H1 (cell line): ENCODE data around the gene NIPAL3.

Experiments
- EP300 ChIP-seq, 2 experiments: IDR thresholded peaks; 1 replicate in 1 of 2; 2 replicates in 1 of 2; pipeline ENCODE4 v1.6.1; 2011 to 2012; ENCODE audit warnings: low read depth in 2 of 2, low read length in 2 of 2, mild to moderate bottlenecking in 2 of 2, borderline replicate concordance in 1 of 2, inconsistent platforms in 1 of 2, moderate library complexity in 1 of 2
- POLR2AphosphoS5 ChIP-seq: IDR thresholded peaks from 2 replicates; pipeline ENCODE4 v1.6.1; 2011; ENCODE audit warnings: low read depth, low read length
- ZNF274 ChIP-seq: IDR thresholded peaks from 2 replicates; pipeline ENCODE4 v1.7.0; 2012; ENCODE audit warnings: low read length, borderline replicate concordance; ENCODE audit errors: extremely low read depth

- TF ChIP-seq ZNF274 (no peak), EP300 (IDR thresholded peaks at IDR 0.05; ENCODE audit: borderline replicate concordance in 1 of 2, low read depth in 2 of 2, low read length in 2 of 2) (no peak), POLR2AphosphoS5 (no peak)
Measured at GRCh38 chr1:24389231-24389678, 26.3 kb upstream of the NIPAL3 start.
